Testis (tissue), 2 donors: Measurements from ENCODE around the gene KLHDC7B.

Experiments used
- CTCF ChIP-seq, 3 experiments: fragments of 450-650 bp in 2 of 3; fragments of 200-600 bp in 1 of 3; sonication (generic) in 1 of 3; IDR thresholded peaks; one replicate each; pipeline ENCODE4 v1.5.1; 2016 to 2019; ENCODE audit warnings: antibody characterized with exemption in 3 of 3, mild to moderate bottlenecking in 2 of 3, moderate library complexity in 1 of 3
- POLR2A ChIP-seq: fragments of 450-650 bp; IDR thresholded peaks from one replicate; pipeline ENCODE4 v1.6.1; 2017; ENCODE audit warnings: antibody characterized with exemption, mild to moderate bottlenecking, moderate library complexity

DNA sequence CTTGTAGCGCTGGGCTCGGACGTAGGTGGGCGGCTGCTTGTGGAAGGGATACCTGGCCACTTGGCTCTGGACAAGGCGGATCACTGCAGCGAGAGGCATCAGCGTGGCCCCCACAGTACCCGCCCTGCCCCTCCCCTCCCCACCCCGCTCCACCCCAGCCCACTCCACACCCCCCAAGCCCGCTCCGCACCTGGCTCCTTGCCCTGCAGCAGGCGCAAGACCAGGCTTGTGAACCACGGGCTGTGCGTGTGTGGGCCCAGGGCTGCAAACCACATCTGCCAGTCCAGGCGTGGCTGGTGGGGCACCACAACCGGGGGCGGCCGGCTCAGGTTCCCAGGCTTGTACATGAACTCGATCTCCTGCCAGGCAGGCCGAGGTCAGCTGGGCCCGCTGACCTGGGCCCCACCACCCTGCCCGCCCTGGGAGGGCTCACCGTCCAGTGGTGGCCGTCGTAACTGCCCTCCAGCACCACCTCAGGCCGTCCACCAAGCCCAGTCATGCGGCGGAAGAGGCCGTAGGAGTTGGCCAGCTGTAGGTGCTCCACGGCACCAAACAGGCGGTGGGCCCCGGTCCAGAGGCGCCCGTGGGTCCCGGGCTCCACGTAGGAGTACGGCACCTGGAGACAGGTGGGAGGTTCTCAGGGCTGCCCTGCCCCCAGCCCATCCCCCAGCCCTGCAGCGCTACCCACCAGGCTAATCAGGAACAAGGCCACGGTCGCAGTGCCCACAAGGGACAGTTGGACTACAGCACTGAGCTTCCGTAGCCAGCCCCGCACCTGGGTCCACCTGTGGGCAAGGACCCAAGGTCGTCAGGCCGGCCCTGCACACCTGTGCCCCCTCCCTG is 41.1 kb upstream of the KLHDC7B start:
- no peak for TF ChIP-seq POLR2A
- no peak for TF ChIP-seq CTCF (IDR thresholded peaks at IDR 0.05)
